ENCODE data around the gene OR14J1.

Gene OR14J1

DNA sequence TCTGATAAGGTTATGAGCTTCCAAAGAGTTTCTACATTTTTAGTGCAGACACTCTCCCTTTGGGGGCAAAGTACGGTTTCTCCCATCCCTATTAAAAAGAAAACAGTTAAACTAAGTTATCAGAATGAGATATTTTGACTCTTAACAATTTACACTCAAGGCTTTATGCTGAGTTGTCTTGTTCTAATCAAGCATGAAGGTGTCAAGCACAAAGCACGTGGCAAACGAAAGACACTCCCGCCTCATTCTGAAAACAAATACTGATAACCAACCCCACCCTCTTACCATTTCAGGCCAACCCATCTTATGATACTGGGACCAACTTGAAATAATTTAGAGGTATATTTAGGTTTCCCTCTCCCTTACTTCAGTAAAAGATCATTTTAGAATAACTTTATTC lies 24.3 kb downstream of the OR14J1 start:
- H3K4me2 ChIP-seq (ENCODE audit: low read depth, low read length, poor library complexity, severe bottlenecking) = no peak overlapping the region
- H3K4me3 ChIP-seq (ENCODE audit: low read length, poor library complexity, severe bottlenecking) = no peak overlapping the region
- no peaks in the 10 kb centered on the region for H3F3A ChIP-seq (ENCODE audit: low read depth)
- H4K20me1 ChIP-seq (ENCODE audit: insufficient read depth, low read length, poor library complexity, severe bottlenecking) = no peaks in the 10 kb centered on the region
- H3K9me3 ChIP-seq (ENCODE audit: insufficient read depth, low read depth, low read length) = no peaks in the 10 kb centered on the region
- H3K27me3 ChIP-seq (ENCODE audit: insufficient read depth, low read length, poor library complexity, severe bottlenecking) = no peaks in the 10 kb centered on the region
- H3K36me3 ChIP-seq (ENCODE audit: insufficient read depth, low read length) = no peaks in the 10 kb centered on the region
- H3K9me2 ChIP-seq (replicated peaks; ENCODE audit: low read depth, low read length) = no peaks in the 10 kb centered on the region
- TF ChIP-seq, protein P1, sequence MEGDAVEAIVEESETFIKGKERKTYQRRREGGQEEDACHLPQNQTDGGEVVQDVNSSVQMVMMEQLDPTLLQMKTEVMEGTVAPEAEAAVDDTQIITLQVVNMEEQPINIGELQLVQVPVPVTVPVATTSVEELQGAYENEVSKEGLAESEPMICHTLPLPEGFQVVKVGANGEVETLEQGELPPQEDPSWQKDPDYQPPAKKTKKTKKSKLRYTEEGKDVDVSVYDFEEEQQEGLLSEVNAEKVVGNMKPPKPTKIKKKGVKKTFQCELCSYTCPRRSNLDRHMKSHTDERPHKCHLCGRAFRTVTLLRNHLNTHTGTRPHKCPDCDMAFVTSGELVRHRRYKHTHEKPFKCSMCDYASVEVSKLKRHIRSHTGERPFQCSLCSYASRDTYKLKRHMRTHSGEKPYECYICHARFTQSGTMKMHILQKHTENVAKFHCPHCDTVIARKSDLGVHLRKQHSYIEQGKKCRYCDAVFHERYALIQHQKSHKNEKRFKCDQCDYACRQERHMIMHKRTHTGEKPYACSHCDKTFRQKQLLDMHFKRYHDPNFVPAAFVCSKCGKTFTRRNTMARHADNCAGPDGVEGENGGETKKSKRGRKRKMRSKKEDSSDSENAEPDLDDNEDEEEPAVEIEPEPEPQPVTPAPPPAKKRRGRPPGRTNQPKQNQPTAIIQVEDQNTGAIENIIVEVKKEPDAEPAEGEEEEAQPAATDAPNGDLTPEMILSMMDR (conservative IDR thresholded peaks at IDR 0.05; ENCODE audit: low read length) = no peak
- no peak for TF ChIP-seq EZH2phosphoT487 (IDR thresholded peaks at IDR 0.05; ENCODE audit: borderline replicate concordance)
- no peak overlapping the region for H3K9ac ChIP-seq (ENCODE audit: low read depth, low read length, poor library complexity, severe bottlenecking)
- H3K4me1 ChIP-seq (ENCODE audit: insufficient read depth, low read length, poor library complexity, severe bottlenecking) = no peaks in the 10 kb centered on the region
- H2AFZ ChIP-seq (ENCODE audit: low read length) = no peak overlapping the region
- H3K79me2 ChIP-seq (ENCODE audit: insufficient read depth, low read length) = no peaks in the 10 kb centered on the region

DNA sequence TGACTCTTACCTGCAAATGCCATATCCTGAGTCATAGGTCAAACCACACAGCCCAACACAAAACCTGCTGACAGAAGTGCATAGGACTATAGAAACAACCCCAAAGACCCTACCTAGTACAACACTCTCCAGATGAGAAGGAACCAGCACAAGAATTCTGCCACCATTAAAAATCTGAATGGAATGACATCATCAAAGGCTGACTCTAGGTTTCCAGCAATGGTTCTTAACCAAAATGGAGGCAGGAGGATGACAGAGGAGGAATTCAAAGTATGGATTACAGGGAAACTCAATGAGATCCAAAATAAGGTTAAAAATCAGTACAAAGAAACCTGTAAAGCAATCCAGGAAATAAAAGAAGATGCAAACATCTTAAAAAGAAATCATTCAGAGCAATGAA lies 31.2 kb downstream of the OR14J1 start:
- no peaks in the 10 kb centered on the region for H3K9me2 ChIP-seq (replicated peaks; ENCODE audit: low read depth, low read length)

DNA sequence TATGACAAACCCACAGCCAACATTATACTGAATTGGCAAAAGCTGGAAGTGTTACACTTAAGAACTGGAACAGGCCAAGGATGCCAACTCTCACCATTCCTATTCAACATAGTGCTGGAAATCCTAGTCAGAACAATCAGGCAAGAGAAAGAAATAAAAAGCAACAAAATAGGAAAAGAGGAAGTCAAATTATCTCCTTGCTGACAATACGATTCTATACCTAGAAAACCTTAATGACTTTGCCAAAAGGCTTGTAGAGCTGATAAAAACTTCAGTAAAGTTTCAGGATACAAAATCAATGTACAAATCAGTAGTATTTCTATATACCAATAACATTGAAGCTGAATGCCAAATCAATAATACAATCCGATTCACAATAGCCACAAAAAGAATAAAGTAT lies 34.8 kb downstream of the OR14J1 start:
- H3K9me3 ChIP-seq (ENCODE audit: insufficient read depth, low read depth, low read length) = no peaks in the 10 kb centered on the region
- no peak overlapping the region for H3K4me2 ChIP-seq (ENCODE audit: low read depth, low read length, poor library complexity, severe bottlenecking)
- no peaks in the 10 kb centered on the region for H3K27me3 ChIP-seq (ENCODE audit: insufficient read depth, low read length, poor library complexity, severe bottlenecking)
- H3K9me2 ChIP-seq (replicated peaks; ENCODE audit: low read depth, low read length) = no peaks in the 10 kb centered on the region
- H3K79me2 ChIP-seq (ENCODE audit: insufficient read depth, low read length) = no peaks in the 10 kb centered on the region
- H3K9ac ChIP-seq (ENCODE audit: low read depth, low read length, poor library complexity, severe bottlenecking) = no peak overlapping the region
- H3K4me3 ChIP-seq (ENCODE audit: low read length, poor library complexity, severe bottlenecking) = no peak overlapping the region
- TF ChIP-seq, protein P1 (conservative IDR thresholded peaks at IDR 0.05; ENCODE audit: low read length) = no peak
- TF ChIP-seq EZH2phosphoT487 (IDR thresholded peaks at IDR 0.05; ENCODE audit: borderline replicate concordance) = no peak
- no peaks in the 10 kb centered on the region for H3F3A ChIP-seq (ENCODE audit: low read depth)
- no peak overlapping the region for H2AFZ ChIP-seq (ENCODE audit: low read length)
- H4K20me1 ChIP-seq (ENCODE audit: insufficient read depth, low read length, poor library complexity, severe bottlenecking) = no peaks in the 10 kb centered on the region
- no peaks in the 10 kb centered on the region for H3K4me1 ChIP-seq (ENCODE audit: insufficient read depth, low read length, poor library complexity, severe bottlenecking)
- no peaks in the 10 kb centered on the region for H3K36me3 ChIP-seq (ENCODE audit: insufficient read depth, low read length)

More for the DNA sequence above, 31.2 kb downstream of the OR14J1 start:
- no peak overlapping the region for H3K4me2 ChIP-seq (ENCODE audit: low read depth, low read length, poor library complexity, severe bottlenecking)
- no peaks in the 10 kb centered on the region for H3K9me3 ChIP-seq (ENCODE audit: insufficient read depth, low read depth, low read length)
- H3K4me1 ChIP-seq (ENCODE audit: insufficient read depth, low read length, poor library complexity, severe bottlenecking) = no peaks in the 10 kb centered on the region
- no peaks in the 10 kb centered on the region for H3K27me3 ChIP-seq (ENCODE audit: insufficient read depth, low read length, poor library complexity, severe bottlenecking)
- no peak overlapping the region for H3K4me3 ChIP-seq (ENCODE audit: low read length, poor library complexity, severe bottlenecking)
- H3K9ac ChIP-seq (ENCODE audit: low read depth, low read length, poor library complexity, severe bottlenecking) = no peak overlapping the region
- no peaks in the 10 kb centered on the region for H3K36me3 ChIP-seq (ENCODE audit: insufficient read depth, low read length)
- H4K20me1 ChIP-seq (ENCODE audit: insufficient read depth, low read length, poor library complexity, severe bottlenecking) = no peaks in the 10 kb centered on the region
- H3K79me2 ChIP-seq (ENCODE audit: insufficient read depth, low read length) = no peaks in the 10 kb centered on the region
- no peaks in the 10 kb centered on the region for H3F3A ChIP-seq (ENCODE audit: low read depth)
- TF ChIP-seq, protein P1 (conservative IDR thresholded peaks at IDR 0.05; ENCODE audit: low read length) = no peak
- TF ChIP-seq EZH2phosphoT487 (IDR thresholded peaks at IDR 0.05; ENCODE audit: borderline replicate concordance) = no peak
- H2AFZ ChIP-seq (ENCODE audit: low read length) = no peak overlapping the region
